GM21423 (cell line): Measurements from ENCODE around the gene EIF3D.

Experiments
- ATAC-seq: cut with Tn5 transposase; IDR thresholded peaks from one replicate; pipeline ENCODE4 v1.9.1; 2021; ENCODE audit warnings: mild to moderate bottlenecking, moderate library complexity; ENCODE audit not compliant: unreplicated experiment

EIF3D gene

DNA sequence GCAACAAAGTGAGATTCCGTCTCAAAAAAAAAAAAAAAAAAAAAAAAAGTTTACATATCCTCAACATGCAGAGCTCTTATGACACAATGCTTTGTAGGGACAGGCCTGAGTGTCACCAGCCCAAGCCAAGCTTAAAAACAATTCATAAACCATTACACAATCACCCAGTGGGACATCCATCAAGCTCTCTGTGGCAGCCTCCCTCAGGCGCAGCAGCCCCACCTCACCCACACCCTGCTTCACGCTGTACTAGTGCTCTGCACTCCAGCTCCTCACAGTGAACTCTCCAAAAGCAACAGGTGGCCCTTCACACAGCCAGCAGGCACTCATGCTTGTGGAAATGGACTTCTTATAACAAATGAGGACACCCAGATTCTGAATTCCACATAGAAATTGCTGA is 18.6 kb downstream of the EIF3D start:
- no peak for ATAC-seq

DNA sequence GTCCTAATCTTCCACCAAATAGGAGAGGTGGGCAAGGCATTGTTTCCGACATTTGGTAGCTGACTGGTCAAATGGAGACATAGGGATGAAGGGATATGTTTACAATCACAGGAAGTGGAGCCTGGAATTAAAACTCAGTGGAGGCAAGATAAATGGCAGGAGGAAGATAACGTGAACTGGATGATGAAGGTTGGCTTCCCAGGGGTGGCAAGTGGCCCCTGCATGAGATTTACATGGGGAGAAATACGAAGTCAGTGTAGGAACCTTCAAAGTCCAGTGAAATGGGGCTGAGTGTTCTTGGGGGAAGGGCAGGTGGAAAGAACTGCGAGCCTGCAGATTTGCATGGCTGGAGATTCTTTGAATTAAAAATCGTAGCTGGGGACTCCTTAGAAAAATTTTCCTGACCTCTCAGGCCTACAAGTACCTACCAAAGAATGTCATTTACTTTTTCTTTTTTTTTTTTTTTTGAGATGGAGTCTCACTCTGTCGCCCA is 21.4 kb downstream of the EIF3D start:
- ATAC-seq = no peak

DNA sequence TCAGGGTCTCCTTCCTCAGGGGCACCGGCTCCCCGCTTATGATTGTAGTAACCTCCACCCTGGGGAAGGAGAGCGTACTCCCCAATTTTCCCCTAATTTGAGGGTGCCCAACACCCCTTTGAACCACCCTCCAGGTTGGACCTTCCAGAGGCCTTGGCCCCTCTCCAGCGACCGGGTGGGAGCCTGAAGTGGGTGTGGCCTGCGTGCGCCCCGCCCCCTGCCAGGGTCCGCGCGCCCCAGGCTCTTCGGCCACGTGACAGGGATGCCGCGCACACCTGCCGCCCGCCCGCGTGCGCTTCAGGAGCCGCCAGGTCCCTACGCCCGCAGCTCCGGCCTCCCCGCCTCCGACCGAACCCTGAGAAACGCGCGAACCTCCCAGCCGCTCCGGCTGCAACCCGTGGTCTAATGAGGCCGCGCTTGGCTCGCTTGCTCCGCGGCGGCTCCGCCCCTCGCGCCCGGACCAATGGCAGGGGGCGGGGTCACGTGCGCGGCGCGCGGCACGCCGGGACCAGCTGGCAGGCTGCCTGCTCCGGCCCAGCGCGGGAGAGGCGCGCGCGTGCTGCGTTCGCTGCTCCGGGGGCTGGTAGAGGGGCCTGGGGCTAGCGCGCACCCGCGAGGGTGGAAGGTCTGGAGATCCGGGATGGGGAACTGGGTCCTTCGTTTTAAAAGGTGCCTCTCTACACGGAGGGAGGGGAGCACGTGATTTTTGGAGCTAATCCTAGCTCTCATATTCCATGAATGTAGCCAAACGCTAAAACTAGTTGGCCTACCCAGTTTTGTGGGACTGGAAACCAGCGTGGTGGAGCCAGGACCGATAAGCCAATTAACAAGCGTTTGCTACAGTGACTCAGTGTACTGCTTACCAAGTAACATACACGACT is 22.1 kb downstream of the EIF3D start, which contains the start of gene FOXRED2:
FOXRED2 (minus strand) TSS at position 404 of the 881 bp plus-strand sequence. CDS start 618 bp downstream, outside the sequence.
- ATAC-seq = peak; percentile 81

DNA sequence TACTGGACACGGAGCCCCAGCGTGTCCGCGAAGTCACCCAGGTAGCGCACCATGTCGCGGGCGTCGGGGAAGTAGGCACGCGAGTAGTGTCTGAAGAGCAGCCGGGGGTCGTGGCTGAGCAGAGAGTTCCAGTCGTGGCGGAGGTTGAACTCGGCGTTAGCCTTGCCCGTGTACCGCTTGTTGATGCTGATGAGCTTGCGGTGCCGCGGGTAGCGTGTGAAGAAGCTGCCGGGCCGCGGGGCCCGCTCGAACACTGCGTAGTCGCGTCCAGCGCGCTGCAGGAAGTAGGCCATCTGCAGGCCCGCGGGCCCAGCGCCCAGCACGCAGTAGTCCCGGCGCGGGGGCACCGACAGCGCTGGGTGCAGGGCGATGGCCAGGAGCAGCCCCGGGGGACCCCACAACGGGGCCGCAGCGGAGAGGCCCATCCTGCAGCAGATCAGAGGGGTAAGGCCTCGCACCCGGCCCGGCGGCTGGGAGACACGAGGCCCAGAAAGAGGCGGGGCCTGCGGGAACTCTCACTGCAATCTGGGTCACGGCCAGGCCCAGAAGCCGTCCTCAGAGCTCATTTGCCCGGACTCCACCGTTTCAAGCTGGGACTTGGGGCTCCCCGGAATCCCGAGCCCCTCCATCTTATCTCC is 22.8 kb downstream of the EIF3D start:
- ATAC-seq = no peak

DNA sequence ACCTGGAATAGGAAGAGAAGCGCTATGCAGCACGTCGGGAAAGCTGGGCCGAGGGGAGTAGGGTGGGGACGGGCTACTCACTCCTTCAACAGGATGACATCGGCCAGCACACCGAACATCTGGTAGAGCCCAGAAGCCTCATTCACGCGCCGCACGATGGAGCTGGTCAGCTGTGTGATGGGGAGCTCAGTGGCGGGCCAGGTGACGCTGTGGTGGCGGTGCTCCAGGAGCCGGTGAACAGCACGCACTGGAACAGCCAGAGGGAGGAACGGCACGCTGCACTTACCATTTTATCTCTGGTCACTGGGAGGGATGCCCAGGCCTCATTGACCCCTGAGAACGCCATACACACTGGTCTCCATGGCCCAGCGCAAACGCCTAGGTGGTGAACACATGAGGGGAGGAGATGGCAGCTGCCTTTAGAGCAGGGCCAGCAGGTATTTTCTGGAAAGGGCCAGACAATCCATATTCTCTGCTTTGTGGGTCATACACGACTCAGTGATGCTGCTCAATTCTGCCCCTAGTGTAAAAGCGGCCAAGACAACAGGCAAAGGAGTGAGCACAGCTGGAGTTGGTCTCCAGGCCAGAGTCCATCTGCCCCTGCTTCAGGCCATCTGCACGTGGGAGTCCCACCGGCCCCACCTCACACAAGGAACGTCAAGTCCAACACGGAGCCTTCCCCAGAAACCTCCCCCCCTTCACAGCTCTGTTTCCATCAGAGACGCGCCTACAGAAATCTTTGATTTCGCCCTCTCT is 30.9 kb downstream of the EIF3D start:
- no peak for ATAC-seq

DNA sequence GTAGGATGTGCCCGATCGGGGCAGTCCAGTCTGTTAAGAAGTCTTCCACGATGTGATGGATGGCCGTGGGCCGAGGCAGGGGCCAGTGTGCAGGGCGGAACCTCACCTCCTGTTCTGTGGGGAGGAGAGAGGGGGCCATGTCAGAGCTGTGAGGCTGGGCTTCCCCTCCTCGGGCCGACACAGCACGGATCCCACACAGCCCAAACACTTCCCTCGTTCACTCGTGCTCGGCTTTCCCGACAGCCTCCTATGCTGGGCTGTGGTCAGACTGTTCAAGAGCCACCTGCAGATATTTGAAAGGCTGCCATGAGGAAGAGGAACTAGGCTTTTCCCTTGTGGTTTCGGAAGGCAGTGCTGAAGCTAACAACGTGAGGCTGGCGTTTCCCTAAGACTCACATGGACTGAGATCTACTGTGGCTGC is 35.3 kb downstream of the EIF3D start:
- ATAC-seq = peak; percentile 60

DNA sequence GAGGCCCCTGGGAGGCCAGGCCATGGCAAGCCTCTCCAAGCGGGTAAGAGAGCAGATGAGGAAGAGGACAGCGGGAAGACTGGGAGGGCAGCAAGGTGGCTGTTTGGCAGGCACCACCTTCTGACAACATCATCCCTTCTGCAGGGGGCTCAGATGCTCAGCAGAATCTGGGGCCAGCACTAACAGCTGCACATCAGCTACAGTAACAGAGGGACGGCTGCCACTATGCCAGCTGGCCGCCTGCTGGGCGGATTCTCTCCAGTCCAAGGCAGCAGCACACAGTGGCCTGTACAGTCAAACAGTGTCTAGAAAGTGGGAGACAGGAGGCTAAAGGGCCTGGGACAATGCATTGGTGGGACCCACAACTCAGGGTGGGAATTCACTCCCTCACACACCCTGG is 36.9 kb downstream of the EIF3D start:
- no peak for ATAC-seq

DNA sequence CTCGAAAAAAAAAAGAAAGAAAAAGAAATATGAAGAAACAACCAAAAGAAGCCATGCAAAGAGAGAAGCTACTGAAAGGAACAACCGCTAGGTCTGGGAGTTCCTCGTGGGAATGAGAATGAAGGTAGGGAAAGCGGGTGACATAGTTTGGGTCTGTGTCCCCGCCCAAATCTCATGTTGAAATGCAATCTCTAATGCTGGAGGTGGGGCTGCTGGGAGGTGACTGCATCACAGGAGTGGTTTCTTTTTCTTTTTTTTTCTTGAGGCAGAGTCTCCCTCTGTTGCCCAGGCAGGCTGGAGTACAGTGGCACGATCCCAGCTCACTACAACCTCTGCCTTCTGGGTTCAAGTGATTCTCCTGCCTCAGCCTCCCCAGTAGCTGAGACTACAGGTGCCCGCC is 37.8 kb downstream of the EIF3D start:
- no peak for ATAC-seq

DNA sequence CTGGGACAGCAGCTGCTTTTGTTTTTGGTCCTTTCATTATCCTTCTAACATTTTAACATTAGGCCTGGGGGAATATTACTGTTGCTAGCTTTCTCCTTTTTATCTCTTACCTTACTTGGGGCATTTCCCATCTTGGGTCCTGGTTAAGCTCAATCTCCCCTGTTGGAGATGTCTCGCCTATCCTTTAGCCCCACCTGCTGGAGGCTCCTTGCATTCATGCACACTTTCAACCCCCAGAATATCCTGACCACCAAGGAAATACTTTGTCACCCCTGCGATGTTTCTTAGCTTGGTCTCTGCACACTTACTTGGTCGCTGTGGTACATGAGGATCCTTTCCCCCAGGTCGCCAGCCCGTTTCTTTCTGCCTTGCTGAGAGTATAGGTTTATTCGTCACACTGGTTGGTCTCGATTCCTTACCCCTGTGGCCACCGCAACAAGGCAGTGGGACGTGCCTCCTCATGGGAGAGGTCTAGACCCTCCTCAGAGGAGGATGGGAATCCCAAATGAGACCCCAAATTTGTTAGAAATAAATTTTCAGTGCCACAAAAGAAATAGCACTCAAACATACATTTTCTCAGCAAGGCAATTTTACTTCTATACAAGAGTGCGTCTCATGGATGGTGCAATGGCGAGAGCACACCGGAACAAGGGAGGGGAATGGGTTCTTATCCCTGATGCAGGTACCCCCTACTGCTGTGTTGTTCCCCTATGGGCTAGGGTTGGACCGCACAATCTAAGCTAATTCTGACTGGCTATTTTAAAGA is 42.2 kb downstream of the EIF3D start:
- ATAC-seq = no peak

DNA sequence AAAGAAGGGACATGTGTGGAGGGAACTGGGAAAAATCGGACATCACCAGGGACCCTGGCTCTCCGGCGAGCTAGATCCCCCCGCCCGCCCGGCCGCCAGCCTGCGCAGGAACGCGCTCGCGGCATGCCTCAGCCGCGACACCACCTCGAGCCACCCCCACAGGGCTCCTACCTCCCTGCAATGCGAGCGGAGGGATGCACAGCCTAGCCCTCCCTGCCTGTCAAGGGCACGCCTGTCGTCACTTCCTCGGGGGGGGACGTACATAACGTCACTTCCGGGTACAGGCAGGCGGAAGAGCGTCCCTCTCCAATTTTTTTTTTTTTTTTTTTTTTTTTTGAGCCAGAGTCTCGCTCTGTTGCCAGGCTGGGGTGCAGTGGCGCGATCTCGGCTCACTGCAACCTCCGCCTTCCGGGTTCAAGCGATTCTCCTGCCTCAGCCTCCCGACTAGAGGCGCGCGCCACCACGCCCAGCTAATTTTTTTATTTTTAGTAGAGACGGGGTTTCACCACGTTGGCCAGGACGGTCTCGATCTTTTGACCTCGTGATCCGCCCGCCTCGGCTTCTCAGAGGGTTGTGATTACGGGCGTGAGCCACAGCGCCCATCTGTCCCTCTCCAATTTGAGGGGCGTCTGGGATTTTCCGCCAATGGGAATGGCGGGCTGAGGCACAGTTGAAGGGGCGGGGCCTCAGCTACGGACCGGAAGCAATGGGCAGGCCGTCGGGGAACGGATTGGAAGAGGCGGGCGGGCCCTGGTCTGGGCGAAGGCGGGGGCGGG is 47.4 kb downstream of the EIF3D start, which contains the start of gene TXN2:
TXN2 (minus strand) TSS at position 248 of the 776 bp plus-strand sequence. CDS start 803 bp downstream, outside the sequence.
- peak; percentile 81 for ATAC-seq

DNA sequence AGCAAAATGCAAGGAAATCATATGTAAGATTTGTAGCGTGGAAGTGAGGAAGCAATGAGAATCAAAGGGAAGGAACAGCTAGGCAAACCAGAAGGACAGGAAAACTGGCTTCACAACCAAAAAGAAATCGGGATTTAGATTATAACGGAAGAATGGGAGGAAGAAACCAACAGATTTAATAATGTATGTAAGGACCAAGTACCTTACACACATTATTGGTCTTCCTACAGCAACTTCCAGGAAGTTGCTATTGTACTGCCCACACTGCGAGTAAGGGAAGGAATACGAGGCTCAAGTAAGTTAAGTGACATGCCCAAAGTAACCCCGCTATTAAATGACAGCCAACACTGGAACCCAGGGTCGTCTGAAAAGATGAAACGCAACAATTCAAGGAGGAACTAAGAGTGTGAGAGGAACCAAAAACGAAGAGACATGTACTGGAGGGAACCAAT is 48.0 kb downstream of the EIF3D start:
- no peak for ATAC-seq

DNA sequence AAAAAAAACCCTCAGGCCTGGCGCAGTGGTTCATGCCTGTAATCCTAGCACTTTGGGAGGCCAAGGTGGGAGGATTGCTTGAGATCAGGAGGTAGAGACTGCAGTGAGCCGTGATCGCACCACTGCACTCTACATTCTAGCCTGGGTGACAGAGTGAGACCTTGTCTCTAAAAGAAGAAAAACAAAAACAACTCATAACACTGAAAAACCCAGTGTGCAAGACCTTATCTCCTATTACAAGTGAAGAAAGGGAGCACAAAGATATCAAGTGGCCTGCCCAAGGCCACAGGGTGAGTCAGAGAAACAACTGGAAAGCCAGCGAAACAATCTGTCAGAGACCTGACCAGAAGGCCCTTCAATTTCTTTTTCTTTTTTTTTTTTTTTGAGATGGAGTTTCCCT is 50.0 kb downstream of the EIF3D start:
- ATAC-seq = no peak

DNA sequence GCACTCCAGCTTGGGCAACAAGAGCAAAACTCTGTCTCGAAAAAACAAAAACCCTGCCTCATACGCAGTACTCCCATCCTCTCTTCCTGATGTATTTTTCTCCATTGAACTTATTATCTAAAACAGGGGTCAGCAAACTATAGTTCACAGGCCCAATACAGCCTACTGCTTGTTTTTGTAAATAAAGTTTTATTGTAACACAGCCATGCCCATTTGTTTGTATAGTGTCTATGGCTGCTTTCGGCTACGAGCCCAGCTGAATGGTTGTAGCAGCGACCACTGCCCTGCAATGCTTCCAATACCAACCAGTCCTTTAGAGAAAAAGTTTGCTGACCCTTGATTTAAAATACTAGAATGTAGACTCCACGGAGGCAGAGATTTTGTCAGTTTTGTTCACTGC is 53.6 kb downstream of the EIF3D start:
- ATAC-seq = no peak

DNA sequence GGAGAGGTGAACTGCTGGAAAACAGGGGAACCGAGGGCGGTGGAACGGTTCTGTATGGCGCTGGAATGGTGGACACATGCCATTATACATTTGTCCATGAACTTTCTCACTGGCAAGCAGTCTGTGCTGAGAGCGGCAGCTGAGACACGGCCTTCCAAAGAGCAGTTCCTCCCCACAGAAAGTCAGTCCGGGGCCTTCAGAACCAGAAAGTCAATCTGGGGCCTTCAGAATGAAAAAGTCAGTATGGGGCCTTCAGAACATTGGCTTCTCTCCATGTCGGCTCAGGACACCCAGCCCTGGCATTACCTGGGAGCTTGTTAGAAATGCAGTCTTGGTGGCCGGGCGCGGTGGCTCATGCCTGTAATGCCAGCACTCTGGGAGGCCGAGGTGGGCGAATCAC is 56.3 kb downstream of the EIF3D start:
- no peak for ATAC-seq

DNA sequence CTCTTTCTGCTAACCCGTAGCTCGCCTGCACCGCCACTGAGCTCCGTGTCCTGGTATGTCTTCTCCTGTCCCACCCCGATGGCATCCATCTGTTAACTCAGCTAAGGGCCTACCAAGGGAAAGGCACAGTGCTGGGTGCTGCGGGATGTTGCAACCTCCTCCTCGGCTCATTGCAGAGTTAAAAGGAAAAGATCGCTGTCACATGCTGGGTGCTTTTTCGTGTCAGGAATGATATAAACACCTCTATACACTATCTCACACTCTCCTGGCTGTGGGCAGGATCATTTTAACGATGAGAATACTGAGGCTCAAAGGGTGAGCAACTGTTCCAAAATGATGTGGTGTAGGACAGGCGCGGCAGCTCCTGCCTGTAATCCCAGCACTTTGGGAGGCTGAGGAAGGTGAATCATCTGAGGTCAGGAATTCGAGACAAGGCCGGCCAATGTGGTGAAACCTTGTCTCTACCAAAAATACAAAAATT is 57.6 kb downstream of the EIF3D start:
- ATAC-seq = no peak

DNA sequence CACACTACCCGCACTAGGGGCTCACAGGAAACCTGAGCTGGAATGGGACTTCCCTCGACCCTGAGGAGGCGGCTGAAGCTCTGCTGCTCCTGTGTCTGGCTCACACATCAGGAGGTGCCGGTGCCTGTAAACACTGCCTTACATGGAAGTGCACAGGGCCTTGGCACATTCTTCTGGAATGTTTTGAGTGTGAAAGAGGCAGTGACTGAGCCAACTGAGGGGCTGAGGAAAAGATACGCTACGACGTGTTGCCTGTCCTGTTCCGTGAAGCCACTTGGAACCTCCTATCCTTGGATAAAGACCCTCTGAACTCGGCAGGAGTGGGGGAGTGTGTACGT is 58.0 kb downstream of the EIF3D start:
- ATAC-seq = no peak

DNA sequence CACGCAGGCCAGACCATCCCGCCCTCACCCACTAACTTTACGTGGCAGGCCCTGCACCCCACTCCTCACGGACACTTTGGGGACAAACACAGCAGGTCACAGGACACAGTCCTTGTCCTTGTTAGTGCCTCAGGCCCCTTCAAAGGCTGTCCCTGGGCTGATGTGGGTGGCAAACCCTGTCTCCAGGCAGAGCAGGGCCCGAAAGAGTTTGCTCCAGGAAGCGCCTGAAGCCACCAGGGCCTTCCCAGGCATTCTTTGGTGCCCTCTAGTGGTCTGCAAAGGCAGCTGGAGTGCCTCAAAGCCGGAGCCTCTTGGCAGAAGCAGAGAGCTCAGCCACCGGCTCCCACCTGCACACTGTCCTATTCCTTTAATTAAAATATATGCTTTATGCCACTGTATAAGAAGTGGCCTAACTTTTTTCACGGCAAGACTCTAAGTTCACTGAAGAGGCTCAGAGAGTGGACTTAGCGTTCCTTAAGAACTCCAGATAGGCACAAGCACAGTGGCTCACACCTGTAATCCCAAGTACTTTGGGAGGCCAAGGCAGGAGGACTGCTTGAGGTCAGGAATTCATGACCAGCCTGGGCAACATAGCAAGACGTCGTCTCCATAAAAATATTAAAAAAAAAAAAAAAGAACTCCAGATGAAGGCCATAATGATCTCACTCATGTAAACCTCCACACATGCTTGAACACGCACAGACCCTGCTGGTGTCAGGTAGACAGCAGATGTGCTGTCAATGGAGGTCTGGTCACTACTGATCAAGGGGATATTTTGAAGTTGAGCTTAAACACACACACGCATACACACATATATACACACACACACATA is 58.6 kb downstream of the EIF3D start:
- ATAC-seq = peak; percentile 59

DNA sequence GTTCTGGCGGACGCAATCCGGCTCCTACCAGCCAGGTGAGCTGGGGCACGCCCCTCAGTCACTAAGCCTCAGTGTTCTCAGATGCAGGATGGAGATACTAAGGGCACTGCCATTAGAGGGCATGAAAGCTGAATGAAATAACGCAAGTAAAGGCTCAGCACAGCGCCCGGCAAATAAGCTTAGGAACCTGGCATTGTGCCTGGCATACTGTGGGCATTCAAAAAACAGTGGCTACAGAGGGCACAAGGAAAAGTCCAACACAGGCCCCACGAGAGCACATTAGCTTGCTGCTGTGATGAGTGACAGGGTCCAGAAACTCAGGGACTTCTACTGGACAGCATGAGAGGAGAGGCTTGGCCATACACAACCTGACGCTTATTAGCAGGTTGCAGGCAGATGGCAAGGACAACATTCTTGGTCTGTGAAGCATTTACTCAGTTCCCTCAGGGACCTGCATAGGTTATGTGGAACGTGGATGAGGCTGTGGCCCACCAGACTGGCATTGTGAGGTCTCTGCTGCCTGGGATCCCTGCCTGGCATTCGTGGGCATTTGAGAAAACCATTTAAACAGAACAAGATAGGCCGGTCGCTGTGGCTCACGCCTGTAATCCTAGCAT is 59.8 kb downstream of the EIF3D start:
- ATAC-seq = no peak
